Measurements from ENCODE around the gene ASB10. TPM values are rescaled to one million over a fixed set of nuclear protein-coding genes. Genes with fewer than 3 reads are reported as not detected.

ASB10 gene
- total RNA-seq, 1 experiment from 2014 or later = not detected

DNA sequence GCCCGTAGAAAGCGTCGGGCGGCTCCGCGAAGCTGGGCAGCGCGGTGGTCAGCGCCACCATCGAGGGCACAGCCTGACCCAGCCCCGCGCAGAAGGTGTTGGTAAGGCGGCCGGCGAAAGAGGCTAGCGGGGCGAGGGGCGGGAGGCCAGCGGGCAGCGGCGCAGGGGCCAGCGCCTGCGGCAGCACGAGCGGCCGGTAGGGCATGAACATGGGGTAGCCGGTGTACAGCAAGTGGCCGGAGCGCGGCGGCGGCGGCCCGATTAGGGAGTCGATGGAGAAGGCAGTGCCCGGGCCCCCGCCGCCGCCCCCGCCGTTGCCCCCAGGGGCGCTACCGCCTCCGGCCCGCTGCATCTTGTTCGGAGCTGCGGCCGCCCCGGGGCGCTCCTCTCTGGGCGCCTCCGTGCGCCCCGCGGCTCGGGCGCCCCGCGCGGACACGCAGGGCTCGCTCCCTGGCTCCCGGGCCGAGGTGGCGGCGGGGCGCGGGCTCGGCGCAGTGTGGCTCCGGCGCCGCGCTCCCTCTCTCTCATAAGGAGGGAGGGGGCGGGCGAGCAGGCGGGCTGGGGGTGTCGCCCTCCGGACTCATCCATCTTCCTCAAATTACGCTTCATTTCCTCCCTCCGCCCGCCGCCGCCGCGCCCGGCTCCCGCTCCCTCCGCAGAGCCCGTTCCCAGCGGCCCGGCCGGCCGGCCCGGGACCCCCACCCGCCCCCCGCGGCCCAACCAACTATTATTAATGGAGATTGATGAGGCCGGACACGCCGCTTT is 19.7 kb downstream of the ASB10 start, which contains the start of gene GBX1:
GBX1 (minus strand) TSS at position 498 of the 765 bp plus-strand sequence; CDS start at position 352, 146 bp downstream.
- Histone ChIP-seq H3K36me3 (ENCODE audit: control insufficient read depth, insufficient read depth, low read length) (no peaks in the 10 kb centered on the region), H3K27me3 (ENCODE audit: control insufficient read depth, insufficient read depth, low read length) (peaks cover 40% of the 10 kb centered on the region), H3K27ac (ENCODE audit: low read length) (no peak within 1 kb of the TSS), H3K4me3 (ENCODE audit: low read depth in 2 of 2, low read length in 2 of 2) (peak within 1 kb of the TSS; percentile 37 to 46), H3K4me1 (ENCODE audit: control insufficient read depth, insufficient read depth, low read length) (0 out of 2 replicates have a peak, but pooled peaks cover 4% of the 10 kb centered on the region), H3K9me3 (ENCODE audit: control insufficient read depth, insufficient read depth, low read depth, low read length) (no peaks in the 10 kb centered on the region)
- ATAC-seq (peak; percentile 68), DNase-seq (ENCODE audit: low read depth, low spot score) (no peak)
- intact Hi-C loops (cut with micrococcal nuclease; ENCODE audit: unreplicated experiment) = no loop called here
- ChIA-PET CTCF (interaction anchor here (0.6 to 1.7 kb wide), 2 partner anchors 10 to 137 kb away, joined by 4 to 6 read pairs; no protein-coding TSS in a partner anchor), POLR2A (no interaction called here)
- TF ChIP-seq SIN3A (IDR thresholded peaks at IDR 0.05; ENCODE audit: borderline replicate concordance, insufficient read depth, low read depth, low read length) (no peak), TCF7L2 (IDR thresholded peaks at IDR 0.05; ENCODE audit: low read depth, low read length) (no peak), POLR2AphosphoS5 (IDR thresholded peaks at IDR 0.05; ENCODE audit: low read depth, low read length) (no peak)
- TF ChIP-seq, protein P1, sequence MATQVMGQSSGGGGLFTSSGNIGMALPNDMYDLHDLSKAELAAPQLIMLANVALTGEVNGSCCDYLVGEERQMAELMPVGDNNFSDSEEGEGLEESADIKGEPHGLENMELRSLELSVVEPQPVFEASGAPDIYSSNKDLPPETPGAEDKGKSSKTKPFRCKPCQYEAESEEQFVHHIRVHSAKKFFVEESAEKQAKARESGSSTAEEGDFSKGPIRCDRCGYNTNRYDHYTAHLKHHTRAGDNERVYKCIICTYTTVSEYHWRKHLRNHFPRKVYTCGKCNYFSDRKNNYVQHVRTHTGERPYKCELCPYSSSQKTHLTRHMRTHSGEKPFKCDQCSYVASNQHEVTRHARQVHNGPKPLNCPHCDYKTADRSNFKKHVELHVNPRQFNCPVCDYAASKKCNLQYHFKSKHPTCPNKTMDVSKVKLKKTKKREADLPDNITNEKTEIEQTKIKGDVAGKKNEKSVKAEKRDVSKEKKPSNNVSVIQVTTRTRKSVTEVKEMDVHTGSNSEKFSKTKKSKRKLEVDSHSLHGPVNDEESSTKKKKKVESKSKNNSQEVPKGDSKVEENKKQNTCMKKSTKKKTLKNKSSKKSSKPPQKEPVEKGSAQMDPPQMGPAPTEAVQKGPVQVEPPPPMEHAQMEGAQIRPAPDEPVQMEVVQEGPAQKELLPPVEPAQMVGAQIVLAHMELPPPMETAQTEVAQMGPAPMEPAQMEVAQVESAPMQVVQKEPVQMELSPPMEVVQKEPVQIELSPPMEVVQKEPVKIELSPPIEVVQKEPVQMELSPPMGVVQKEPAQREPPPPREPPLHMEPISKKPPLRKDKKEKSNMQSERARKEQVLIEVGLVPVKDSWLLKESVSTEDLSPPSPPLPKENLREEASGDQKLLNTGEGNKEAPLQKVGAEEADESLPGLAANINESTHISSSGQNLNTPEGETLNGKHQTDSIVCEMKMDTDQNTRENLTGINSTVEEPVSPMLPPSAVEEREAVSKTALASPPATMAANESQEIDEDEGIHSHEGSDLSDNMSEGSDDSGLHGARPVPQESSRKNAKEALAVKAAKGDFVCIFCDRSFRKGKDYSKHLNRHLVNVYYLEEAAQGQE (IDR thresholded peaks at IDR 0.05; ENCODE audit: insufficient read depth in 1 of 2, low read depth in 2 of 2, low read length in 1 of 2) = no peak
- in situ Hi-C loops (cut with HindIII; ENCODE audit: low pct_unique_long_range_greater_than_20kb, low sequenced_read_pairs) = loop anchor here (5.0 kb wide), 1 partner anchor 40 kb away; no protein-coding TSS in a partner anchor
- no TSS peak for BruUV-seq (replicated peaks)

DNA sequence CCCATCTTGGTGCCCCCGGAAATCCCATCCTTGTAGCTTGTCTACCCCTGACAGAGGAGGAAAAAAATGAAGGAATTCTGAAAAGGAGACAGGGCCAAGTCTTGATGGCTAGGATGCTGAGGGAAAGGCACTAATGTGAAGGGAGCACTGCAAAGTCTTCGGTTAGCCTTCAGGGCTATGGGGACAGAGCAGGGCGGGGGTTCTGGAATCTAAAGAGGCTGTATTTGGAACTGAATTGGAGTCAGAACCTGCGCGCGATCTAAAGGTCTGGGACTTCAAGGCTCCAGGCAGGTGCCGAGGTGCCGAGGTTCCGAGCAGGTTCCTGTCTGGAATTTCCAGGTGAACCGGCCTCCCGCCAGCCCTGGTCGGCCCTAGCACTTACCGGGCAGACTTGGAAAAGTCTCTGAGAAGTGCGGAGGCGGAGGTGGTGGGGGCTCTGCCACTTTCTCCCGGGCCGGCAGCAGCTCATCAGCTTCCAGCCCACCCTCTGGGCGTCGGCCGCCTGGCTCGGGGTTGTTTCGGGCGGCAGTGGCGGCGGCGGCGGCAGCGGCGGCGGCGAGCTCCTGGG is 20.3 kb downstream of the ASB10 start:
- CTCF ChIA-PET = interaction anchor here (1.7 kb wide), 1 partner anchor 9 kb away, joined by 4 read pairs; no protein-coding TSS in a partner anchor
- DNase-seq (ENCODE audit: low read depth, low spot score) (no peak), ATAC-seq (no peak; the same call in 1 of the 2 replicates)
- in situ Hi-C loops (cut with HindIII; ENCODE audit: low pct_unique_long_range_greater_than_20kb, low sequenced_read_pairs) (loop anchor here (5.0 kb wide), 1 partner anchor 41 kb away; no protein-coding TSS in a partner anchor), intact Hi-C loops (cut with micrococcal nuclease; ENCODE audit: unreplicated experiment) (no loop called here)
- Histone ChIP-seq H3K27me3 (ENCODE audit: control insufficient read depth, insufficient read depth, low read length) (peaks cover 37% of the 10 kb centered on the region), H3K4me3 (ENCODE audit: low read depth in 2 of 2, low read length in 2 of 2) (peak overlapping the region; percentile 19 to 37; a peak in 3 of 4 replicates), H3K27ac (ENCODE audit: low read length) (no peak overlapping the region), H3K36me3 (ENCODE audit: control insufficient read depth, insufficient read depth, low read length) (no peaks in the 10 kb centered on the region), H3K4me1 (ENCODE audit: control insufficient read depth, insufficient read depth, low read length) (0 out of 2 replicates have a peak, but pooled peaks cover 4% of the 10 kb centered on the region), H3K9me3 (ENCODE audit: control insufficient read depth, insufficient read depth, low read depth, low read length) (no peaks in the 10 kb centered on the region)
- POLR2A ChIA-PET = no interaction called here
- TF ChIP-seq SIN3A (IDR thresholded peaks at IDR 0.05; ENCODE audit: borderline replicate concordance, insufficient read depth, low read depth, low read length) (no peak), TCF7L2 (IDR thresholded peaks at IDR 0.05; ENCODE audit: low read depth, low read length) (no peak), POLR2AphosphoS5 (IDR thresholded peaks at IDR 0.05; ENCODE audit: low read depth, low read length) (no peak)
- TF ChIP-seq, protein P2, sequence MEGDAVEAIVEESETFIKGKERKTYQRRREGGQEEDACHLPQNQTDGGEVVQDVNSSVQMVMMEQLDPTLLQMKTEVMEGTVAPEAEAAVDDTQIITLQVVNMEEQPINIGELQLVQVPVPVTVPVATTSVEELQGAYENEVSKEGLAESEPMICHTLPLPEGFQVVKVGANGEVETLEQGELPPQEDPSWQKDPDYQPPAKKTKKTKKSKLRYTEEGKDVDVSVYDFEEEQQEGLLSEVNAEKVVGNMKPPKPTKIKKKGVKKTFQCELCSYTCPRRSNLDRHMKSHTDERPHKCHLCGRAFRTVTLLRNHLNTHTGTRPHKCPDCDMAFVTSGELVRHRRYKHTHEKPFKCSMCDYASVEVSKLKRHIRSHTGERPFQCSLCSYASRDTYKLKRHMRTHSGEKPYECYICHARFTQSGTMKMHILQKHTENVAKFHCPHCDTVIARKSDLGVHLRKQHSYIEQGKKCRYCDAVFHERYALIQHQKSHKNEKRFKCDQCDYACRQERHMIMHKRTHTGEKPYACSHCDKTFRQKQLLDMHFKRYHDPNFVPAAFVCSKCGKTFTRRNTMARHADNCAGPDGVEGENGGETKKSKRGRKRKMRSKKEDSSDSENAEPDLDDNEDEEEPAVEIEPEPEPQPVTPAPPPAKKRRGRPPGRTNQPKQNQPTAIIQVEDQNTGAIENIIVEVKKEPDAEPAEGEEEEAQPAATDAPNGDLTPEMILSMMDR (IDR thresholded peaks at IDR 0.05) = no peak
- TF ChIP-seq, protein P1 (IDR thresholded peaks at IDR 0.05; ENCODE audit: insufficient read depth in 1 of 2, low read depth in 2 of 2, low read length in 1 of 2) = no peak
- no TSS peak for BruUV-seq (replicated peaks)

Measured in Panc1 (cell line).